Esophagus muscularis mucosa (tissue), 4 donors: ENCODE results near the gene ARID1B.

ENCODE experiments used
- EP300 ChIP-seq: sonication (generic); formaldehyde crosslinking; IDR thresholded peaks from one replicate; pipeline ENCODE4 v1.6.1; 2017; ENCODE audit warnings: antibody characterized with exemption
- POLR2A ChIP-seq: fragments of 450-650 bp; IDR thresholded peaks from one replicate; pipeline ENCODE4 v1.6.1; 2017; ENCODE audit warnings: antibody characterized with exemption, moderate library complexity, mild to moderate bottlenecking, low read depth
- POLR2AphosphoS5 ChIP-seq, 2 donors: sonication (generic); formaldehyde crosslinking; IDR thresholded peaks; one replicate each; pipeline ENCODE4 v1.6.1; 2017; ENCODE audit warnings: antibody characterized with exemption in 2 of 2
- TF ChIP-seq, protein P1 (sequence below), 3 experiments: fragments of 200-600 bp in 2 of 3; fragments of 450-650 bp in 1 of 3; sonication (generic) in 2 of 3; IDR thresholded peaks; one replicate each; pipeline ENCODE4 v1.5.1; 2017 to 2019; ENCODE audit warnings: antibody characterized with exemption in 3 of 3, mild to moderate bottlenecking in 2 of 3, moderate library complexity in 1 of 3

DNA sequence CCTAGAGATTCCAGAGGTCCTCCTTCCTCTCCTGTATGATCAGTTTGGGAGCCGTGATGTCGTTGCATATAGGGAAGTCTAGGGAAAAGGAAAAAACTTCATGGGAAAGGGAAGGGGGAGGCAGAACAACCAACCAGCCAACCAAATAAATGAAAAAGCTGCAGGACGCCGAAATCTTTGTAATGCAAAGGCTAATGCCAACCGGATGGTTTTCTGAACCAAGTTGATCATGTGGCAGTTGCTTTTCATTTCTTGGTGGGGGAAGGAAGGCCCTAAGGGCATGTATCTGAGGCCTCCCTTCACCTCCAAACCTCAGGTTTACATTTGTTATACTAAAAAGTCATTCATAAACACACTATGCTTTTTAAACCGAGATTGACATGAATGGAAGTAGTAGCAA lies 167.2 kb downstream of the ARID1B start:
- no peak for TF ChIP-seq POLR2AphosphoS5 (IDR thresholded peaks at IDR 0.05)
- TF ChIP-seq, protein P1, sequence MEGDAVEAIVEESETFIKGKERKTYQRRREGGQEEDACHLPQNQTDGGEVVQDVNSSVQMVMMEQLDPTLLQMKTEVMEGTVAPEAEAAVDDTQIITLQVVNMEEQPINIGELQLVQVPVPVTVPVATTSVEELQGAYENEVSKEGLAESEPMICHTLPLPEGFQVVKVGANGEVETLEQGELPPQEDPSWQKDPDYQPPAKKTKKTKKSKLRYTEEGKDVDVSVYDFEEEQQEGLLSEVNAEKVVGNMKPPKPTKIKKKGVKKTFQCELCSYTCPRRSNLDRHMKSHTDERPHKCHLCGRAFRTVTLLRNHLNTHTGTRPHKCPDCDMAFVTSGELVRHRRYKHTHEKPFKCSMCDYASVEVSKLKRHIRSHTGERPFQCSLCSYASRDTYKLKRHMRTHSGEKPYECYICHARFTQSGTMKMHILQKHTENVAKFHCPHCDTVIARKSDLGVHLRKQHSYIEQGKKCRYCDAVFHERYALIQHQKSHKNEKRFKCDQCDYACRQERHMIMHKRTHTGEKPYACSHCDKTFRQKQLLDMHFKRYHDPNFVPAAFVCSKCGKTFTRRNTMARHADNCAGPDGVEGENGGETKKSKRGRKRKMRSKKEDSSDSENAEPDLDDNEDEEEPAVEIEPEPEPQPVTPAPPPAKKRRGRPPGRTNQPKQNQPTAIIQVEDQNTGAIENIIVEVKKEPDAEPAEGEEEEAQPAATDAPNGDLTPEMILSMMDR (IDR thresholded peaks at IDR 0.05), result no peak
- TF ChIP-seq POLR2A, result no peak
- no peak for TF ChIP-seq EP300
